Inflammatory macrophage treated with lipopolysaccharide for 1 hour (primary cell): ENCODE data around the gene TARM1.

Experiments
- DNase-seq, 2 donors: peaks; one replicate each; pipeline ENCODE4 v3.0.0-alpha.2; 2020 to 2022

TARM1 gene

GRCh38 chr19:54029930-54030490, 51.2 kb downstream of the TARM1 start:
- peak; percentile 38 to 81 for DNase-seq

DNA sequence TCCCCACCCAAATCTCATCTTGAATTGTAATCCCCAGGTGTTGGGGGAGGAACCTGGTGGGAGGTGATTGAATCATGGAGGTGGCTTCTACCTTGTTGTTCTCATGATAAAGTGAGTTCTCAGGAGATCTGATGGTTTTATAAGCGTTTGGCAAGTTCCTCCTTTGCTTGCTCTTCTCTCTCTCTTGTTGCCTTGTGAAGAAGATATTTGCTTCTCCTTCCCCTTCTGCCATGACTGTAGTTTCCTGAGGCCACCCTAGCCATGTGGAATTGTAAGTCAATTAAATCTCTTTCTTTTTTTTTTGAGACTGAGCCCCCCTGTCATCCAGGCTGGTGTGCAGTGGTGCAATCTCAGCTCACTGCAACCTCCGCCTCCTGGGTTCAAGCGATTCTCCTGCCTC, 51.9 kb downstream of the TARM1 start:
- DNase-seq: no peak

DNA sequence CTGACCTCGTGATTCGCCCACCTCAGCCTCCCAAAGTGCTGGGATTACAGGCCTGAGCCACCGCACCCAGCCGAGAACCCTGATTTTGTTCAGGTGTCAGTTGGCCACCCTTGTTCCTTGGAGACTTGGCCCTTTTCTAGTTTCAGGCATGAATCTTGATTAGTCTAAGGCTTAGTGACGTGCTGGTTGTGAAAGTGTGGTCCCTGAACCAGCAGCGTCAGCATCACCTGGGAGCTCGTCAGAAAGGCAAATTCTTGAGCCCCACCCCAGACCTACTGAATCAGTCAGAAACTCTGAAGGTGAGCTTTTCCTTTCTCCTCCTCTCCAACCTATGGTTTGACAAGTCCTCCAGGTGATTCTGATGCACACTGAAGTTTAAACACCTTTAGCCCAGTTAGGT, 54.5 kb downstream of the TARM1 start:
- DNase-seq: no peak

DNA sequence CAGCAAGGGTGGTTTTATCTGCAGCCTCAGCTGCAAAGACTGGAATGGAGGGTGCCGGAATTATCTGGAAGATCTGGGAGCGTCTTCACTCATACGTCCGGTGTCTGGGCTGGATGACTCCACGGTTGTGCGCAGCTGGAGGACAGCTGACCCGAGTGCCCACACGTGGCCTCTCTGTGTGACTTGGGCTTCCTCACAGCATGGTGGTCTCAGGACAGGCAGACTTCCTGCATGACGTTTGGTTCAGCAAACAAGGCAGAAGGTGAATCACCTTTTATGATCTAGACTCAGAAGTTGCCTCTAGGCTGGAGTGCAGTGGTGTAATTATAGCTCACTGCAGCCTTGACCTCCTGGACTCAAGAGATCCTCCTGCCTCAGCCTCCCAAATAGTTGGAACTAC, 56.5 kb downstream of the TARM1 start:
- DNase-seq: no peak

- DNase-seq: peak in 1 of 2 donors; percentile 12
These were observed 58.0 kb downstream of the TARM1 start for GRCh38 chr19:54023191-54023590.

DNA sequence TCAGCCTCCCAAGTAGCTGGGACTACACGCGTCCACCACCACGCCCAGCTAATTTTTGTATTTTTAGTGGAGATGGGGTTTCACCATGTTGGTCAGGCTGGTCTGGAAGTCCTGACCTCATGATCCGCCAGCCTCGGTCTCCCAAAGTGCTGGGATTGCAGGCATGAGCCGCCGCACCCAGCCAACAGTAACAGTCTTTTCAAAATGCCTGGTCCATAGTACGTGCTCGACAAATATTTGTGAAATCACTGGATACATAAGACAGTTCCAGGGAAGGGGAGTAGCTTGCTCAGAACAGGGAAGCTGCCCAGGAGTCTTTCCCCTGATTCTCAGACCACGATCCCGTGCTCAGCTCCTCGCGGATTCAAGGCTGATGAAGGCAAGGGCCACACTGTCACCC, 59.2 kb downstream of the TARM1 start:
- no peak for DNase-seq

DNA sequence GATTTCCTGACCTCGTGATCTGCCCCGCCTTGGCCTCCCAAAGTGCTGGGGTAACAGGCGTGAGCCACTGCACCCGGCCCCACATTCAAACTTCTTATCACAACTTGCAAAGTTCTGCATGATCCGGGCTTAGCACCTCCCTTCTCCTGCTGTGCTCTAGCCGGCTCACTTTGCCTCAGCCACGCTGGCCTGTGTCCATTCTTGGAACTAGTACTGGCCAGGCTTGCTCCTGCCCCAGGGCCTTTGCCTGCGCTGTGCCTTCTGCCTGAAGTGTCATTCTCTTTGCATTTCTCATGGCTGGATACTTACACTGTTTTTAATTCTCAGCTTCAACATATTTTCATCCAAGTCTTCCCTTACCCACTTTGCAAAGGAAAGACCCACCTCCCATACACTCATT, 59.8 kb downstream of the TARM1 start:
- no peak for DNase-seq
